Measurements from ENCODE around the gene TCP11X2.
"Not testable (repeated sequence)": the region's sequence is repeated elsewhere in the genome, so short reads cannot be mapped to it uniquely, and the experiment has no call there.

The TCP11X2 gene

GRCh38 chrX:102471762-102472220 lies at the start of gene TCP11X2:
Gene TCP11X2 (minus strand): TSS chrX:102471812.
- DNase-seq = not testable (repeated sequence)

- no peak for DNase-seq
These were observed 45.7 kb upstream of the TCP11X2 start for GRCh38 chrX:102517326-102517725.

DNA sequence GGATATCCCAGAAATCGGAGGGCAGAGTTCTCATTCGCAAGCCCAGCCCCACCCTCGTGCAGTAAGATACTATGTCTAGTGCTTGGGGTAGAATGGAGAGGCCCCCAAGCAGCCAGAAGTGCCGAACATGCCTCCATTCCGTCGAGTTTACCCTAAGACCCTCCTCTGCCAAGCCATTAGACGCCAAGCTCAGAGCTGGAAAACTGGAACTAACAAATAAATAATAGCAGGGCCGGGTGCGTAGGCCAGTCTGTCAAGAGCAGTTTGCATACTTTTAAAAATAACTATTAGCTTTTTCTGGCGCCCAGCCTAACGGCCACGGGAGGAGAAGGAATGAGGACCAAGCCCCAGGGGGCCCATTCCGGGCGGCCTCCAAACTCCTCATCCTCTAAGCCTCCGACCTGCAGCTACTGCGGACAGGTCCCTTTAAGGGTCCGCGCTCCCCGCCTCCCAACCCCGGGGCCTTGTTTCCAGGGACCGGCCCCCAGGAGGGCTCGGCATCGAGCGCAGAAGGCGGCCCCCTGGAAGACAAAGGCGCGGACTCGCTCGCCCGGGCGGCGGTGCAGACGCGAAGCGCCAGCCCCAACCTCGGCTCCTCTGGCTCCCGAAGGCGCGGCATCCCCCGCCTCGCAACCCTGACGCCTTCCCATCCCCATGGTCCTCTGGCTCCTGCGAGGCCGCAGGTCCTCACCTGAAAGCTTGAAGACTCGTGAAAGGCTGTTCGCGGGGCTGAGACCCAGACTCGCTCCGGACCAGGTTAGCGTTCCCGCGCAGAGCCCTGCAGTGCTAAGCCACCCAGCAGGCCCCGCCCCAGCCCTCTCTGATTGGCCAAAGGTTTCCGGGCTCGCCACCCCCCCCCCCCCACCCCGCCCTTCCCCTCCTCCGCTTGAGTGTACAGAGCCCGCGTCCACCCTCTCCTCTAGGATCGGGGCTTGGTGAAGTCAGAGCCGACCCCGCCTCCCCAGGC lies 44.6 kb upstream of the TCP11X2 start, which contains the start of gene TMSB15A:
Gene TMSB15A (minus strand): TSS at position 765 of the 967 bp plus-strand sequence.
- DNase-seq = peak; percentile 68

DNA sequence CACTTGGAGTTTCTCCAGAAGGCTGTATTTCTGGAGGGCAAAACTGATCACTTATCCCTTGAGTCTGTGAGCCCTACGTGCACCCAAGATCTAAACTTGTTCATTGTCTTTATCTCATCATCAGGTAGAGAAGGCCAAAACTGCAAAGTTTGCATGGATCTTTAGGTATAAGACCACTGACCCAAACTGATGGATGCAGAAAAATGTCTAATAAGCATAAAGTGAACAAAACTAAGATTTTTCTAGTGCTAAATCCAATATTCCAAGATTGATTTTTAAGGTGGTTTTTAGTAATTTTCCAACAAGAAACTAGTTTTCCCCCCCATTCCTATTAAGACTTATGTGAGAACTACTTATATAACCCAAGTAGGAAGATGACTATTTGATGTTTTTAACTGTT lies 42.9 kb upstream of the TCP11X2 start:
- DNase-seq = no peak

GRCh38 chrX:102498732-102499131 lies 27.1 kb upstream of the TCP11X2 start:
- no peak for DNase-seq

DNA sequence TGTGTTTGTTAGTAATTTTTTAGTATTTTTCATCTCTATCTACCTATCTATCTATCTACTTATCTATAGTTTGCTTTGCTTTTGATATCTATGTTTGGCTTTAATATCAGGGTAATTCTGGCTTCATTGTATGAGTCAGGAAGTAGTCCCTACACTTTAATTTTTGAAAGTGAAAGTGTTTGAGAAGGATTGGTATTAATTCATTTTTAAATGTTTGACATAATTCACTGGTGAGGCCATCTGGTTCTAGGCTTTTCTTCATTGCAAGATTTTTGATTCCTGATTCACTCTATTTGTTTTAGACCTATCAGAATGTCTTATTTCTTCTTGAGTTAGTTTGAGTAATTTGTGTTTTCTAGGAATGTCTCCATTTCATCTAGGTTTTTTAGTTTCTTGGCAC lies 20.2 kb upstream of the TCP11X2 start:
- no peak for DNase-seq

- not testable (repeated sequence) for DNase-seq
These were observed 7.2 kb upstream of the TCP11X2 start for GRCh38 chrX:102478765-102479164.

GRCh38 chrX:102470215-102470614 lies 1.4 kb downstream of the TCP11X2 start:
- DNase-seq = not testable (repeated sequence)

DNA sequence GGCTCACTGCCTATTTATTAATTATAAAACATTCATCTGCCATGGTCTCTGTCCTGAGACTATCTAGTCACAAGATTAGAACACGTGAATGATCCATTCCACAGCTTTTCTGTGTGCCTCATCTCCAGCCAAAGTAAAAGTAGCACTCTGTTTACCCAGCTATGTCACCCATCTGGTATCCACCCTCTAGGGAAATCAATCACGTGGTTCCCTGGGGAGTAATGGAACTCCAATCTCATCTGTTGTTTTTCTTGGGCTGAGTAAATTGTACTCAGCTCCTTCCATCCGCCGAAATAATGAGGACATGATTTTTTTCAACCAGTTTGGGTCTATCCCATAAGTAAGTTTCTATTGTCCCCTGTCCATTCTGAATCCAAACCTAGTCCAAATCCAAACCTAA lies 13.0 kb downstream of the TCP11X2 start:
- not testable (repeated sequence) for DNase-seq

GRCh38 chrX:102439908-102440307 lies 31.7 kb downstream of the TCP11X2 start, which contains the start of gene NXF2B:
Gene NXF2B (minus strand): TSS chrX:102440008. CDS start chrX:102380036, 59,972 bp downstream.
- DNase-seq = not testable (repeated sequence)

- not testable (repeated sequence) for DNase-seq
These were observed 57.1 kb downstream of the TCP11X2 start for GRCh38 chrX:102414493-102414892.

All from activated naive CD4-positive, alpha-beta T cell treated with anti-CD3 and anti-CD28 coated beads, Interleukin-2, amount 50 U/mL, for 16 hours (primary cell).